GM23248 (cell line): ENCODE results near the gene CFAP61.

ENCODE experiments used
- EZH2 ChIP-seq: fragments of 200-600 bp; sonication (generic); IDR thresholded peaks from 2 replicates; pipeline ENCODE4 v1.6.1; 2018; ENCODE audit warnings: antibody characterized with exemption, mild to moderate bottlenecking; ENCODE audit not compliant: insufficient read depth, poor library complexity, severe bottlenecking
- EZH2phosphoT487 ChIP-seq: fragments of 200-600 bp; sonication (generic); IDR thresholded peaks from 2 replicates; pipeline ENCODE4 v1.6.1; 2018; ENCODE audit warnings: antibody characterized with exemption, moderate library complexity, mild to moderate bottlenecking, low read depth; ENCODE audit not compliant: insufficient read depth

DNA sequence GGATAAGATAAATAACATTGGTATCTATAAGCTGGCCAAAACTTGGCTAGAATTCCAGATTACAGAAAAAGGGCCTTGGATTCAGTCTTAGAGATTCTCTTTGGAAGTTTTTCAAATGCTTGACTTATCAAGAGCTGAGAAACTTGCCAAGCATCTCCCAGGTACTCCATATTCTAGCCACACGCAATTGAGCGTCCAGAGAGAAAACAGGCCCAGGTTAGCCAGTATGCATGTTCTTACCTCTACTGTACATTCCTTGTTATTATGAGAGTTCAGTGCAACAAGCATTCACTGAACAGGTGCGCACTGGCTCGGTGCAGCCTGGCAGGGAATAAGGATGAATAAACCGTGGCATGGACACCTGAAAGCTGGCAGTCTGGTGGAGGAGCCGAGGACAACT, 13.7 kb upstream of the CFAP61 start:
- no peak for TF ChIP-seq EZH2phosphoT487
- no peak for TF ChIP-seq EZH2
